ENCODE data around the gene RFX4. TPM values are rescaled to one million over a fixed set of nuclear protein-coding genes. Genes with fewer than 3 reads are reported as not detected.

Gene RFX4
- total and polyA plus RNA-seq, 9 of the 15 experiments (the other 6 are each of a cell fraction or from before 2014, with no cell fraction given), result not detected

GRCh38 chr12:106687672-106688071 lies 104.9 kb downstream of the RFX4 start:
- ChIA-PET CTCF (ENCODE audit: low intra/inter-chr PET ratio) (no interaction called here), POLR2A (no interaction called here)
- Histone ChIP-seq H3K79me2 (ENCODE audit: control insufficient read depth, insufficient read depth, low read length) (no peaks in the 10 kb centered on the region), H2AFZ (ENCODE audit: low read depth, low read length) (no peak overlapping the region), H3K9me3 (replicated peaks; ENCODE audit: control insufficient read depth, insufficient read depth, low read depth, low read length) (no peaks in the 10 kb centered on the region), H3K27me3 (ENCODE audit: control insufficient read depth in 2 of 2, insufficient read depth in 2 of 2, low read length in 2 of 2) (peaks cover 16 to 17% of the 10 kb centered on the region in 2 experiments; a peak in 3 of 5 replicates), H3K4me2 (ENCODE audit: insufficient read depth, low read length) (no peak overlapping the region), H3K36me3 (ENCODE audit: control insufficient read depth, insufficient read depth, low read length) (no peaks in the 10 kb centered on the region), H4K20me1 (replicated peaks; ENCODE audit: control insufficient read depth, insufficient read depth, low read length) (no peaks in the 10 kb centered on the region), H3K9me1 (ENCODE audit: control insufficient read depth, insufficient read depth, low read length) (no peaks in the 10 kb centered on the region), H3K4me1 (replicated peaks in 1 of 2; ENCODE audit: control insufficient read depth in 2 of 2, insufficient read depth in 2 of 2, low read length in 2 of 2) (no peaks in the 10 kb centered on the region), H3K27ac (ENCODE audit: extremely low read depth, low read depth, low read length) (no peak overlapping the region), H3K4me3 (no peak overlapping the region), H3K9ac (ENCODE audit: insufficient read depth in 1 of 2, low read depth in 2 of 2, low read length in 2 of 2) (no peak overlapping the region)
- FAIRE-seq (no peak), ATAC-seq (no peak), DNase-seq (ENCODE audit: extremely low read depth in 1 of 4, low spot score in 3 of 4) (no peak)
- BruUV-seq (replicated peaks), result no TSS peak
- TF ChIP-seq SIN3B (IDR thresholded peaks at IDR 0.05; ENCODE audit: low read depth), result no peak
- in situ Hi-C loops (cut with MboI) (no loop called here), intact Hi-C loops (cut with micrococcal nuclease) (loop anchor here (10.0 kb wide), 1 partner anchor 303 kb away; no protein-coding TSS in a partner anchor)

- no peaks in the 10 kb centered on the region for H3K4me1 ChIP-seq (replicated peaks in 1 of 2; ENCODE audit: control insufficient read depth in 2 of 2, insufficient read depth in 2 of 2, low read length in 2 of 2)
- no TSS peak for BruUV-seq (replicated peaks)
- H3K9ac ChIP-seq (ENCODE audit: insufficient read depth in 1 of 2, low read depth in 2 of 2, low read length in 2 of 2), result no peak overlapping the region
- ChIA-PET CTCF (ENCODE audit: low intra/inter-chr PET ratio) (no interaction called here), POLR2A (interaction anchor here (0.6 to 1.2 kb wide), 2 partner anchors 35 to 350 kb away, joined by 3 read pairs; no protein-coding TSS in a partner anchor)
- 2% methylated on average over 3 of the region's 3 CpGs for WGBS (ENCODE audit: insufficient coverage, low coverage, missing lambda C conversion rate)
- no peaks in the 10 kb centered on the region for H3K36me3 ChIP-seq (ENCODE audit: control insufficient read depth, insufficient read depth, low read length)
- intact Hi-C loops (cut with micrococcal nuclease) (no loop called here), in situ Hi-C loops (cut with MboI) (no loop called here)
- no peak overlapping the region for H2AFZ ChIP-seq (ENCODE audit: low read depth, low read length)
- H3K27ac ChIP-seq (ENCODE audit: extremely low read depth, low read depth, low read length), result no peak overlapping the region
- H3K4me3 ChIP-seq, result no peak overlapping the region
- H4K20me1 ChIP-seq (replicated peaks; ENCODE audit: control insufficient read depth, insufficient read depth, low read length), result no peaks in the 10 kb centered on the region
- DNase-seq (ENCODE audit: extremely low read depth in 1 of 4, low spot score in 3 of 4) (no peak), ATAC-seq (no peak), FAIRE-seq (no peak)
- H3K9me3 ChIP-seq (replicated peaks; ENCODE audit: control insufficient read depth, insufficient read depth, low read depth, low read length), result no peaks in the 10 kb centered on the region
- no peak for TF ChIP-seq ZNF124 (CRISPR knock-in tag; IDR thresholded peaks at IDR 0.05)
- TF ChIP-seq ZNF274 (IDR thresholded peaks at IDR 0.05; ENCODE audit: borderline replicate concordance, low read depth, low read length), result no peak
- TF ChIP-seq SRSF3 (IDR thresholded peaks at IDR 0.05; ENCODE audit: insufficient read depth, low read length), result no peak
- no peak for TF ChIP-seq FOXK2 (conservative IDR thresholded peaks at IDR 0.05 in 1 of 2, IDR thresholded peaks at IDR 0.05 in 1 of 2; ENCODE audit: low read depth in 2 of 2)
- no peak for TF ChIP-seq GTF2E2 (tag; IDR thresholded peaks at IDR 0.05)
- TF ChIP-seq ZSCAN32 (CRISPR knock-in tag; IDR thresholded peaks at IDR 0.05), result no peak
- TF ChIP-seq PML (IDR thresholded peaks at IDR 0.05; ENCODE audit: low read length), result no peak
- TF ChIP-seq RFX5 (IDR thresholded peaks at IDR 0.05; ENCODE audit: low read depth, low read length), result no peak
- TF ChIP-seq NEUROD1 (IDR thresholded peaks at IDR 0.05; ENCODE audit: borderline replicate concordance, low read depth, low read length, partially characterized antibody), result no peak
- TF ChIP-seq ZFPM2 (CRISPR knock-in tag; IDR thresholded peaks at IDR 0.05), result no peak
- H3K79me2 ChIP-seq (ENCODE audit: control insufficient read depth, insufficient read depth, low read length), result no peaks in the 10 kb centered on the region
- H3K9me1 ChIP-seq (ENCODE audit: control insufficient read depth, insufficient read depth, low read length), result no peaks in the 10 kb centered on the region
- no peak overlapping the region for H3K4me2 ChIP-seq (ENCODE audit: insufficient read depth, low read length)
- peaks cover 19 to 37% of the 10 kb centered on the region in 2 experiments; a peak in 4 of 5 replicates for H3K27me3 ChIP-seq (ENCODE audit: control insufficient read depth in 2 of 2, insufficient read depth in 2 of 2, low read length in 2 of 2)
These were observed 107.9 kb downstream of the RFX4 start for GRCh38 chr12:106690569-106691305.
